ES-I3 (cell line): ENCODE results near the gene TRIM2.

ENCODE experiments used
- H3K36me3 ChIP-seq: 2 replicates; pipeline ENCODE4 v1.6.1; 2013; ENCODE audit warnings: mild to moderate bottlenecking, low read length, control low read depth, moderate library complexity; ENCODE audit not compliant: insufficient read depth
- H3K4me1 ChIP-seq: 2 replicates; pipeline ENCODE4 v1.6.1; 2013; ENCODE audit warnings: mild to moderate bottlenecking, control low read depth, low read length; ENCODE audit not compliant: insufficient read depth
- H3K9ac ChIP-seq: 2 replicates; pipeline ENCODE4 v1.6.1; 2013; ENCODE audit warnings: low read depth, mild to moderate bottlenecking, low read length, moderate library complexity
- H3K9me3 ChIP-seq: 2 replicates; pipeline ENCODE4 v1.6.1; 2013; ENCODE audit warnings: mild to moderate bottlenecking, low read length, moderate library complexity; ENCODE audit not compliant: control insufficient read depth, insufficient read depth

TRIM2 gene

DNA sequence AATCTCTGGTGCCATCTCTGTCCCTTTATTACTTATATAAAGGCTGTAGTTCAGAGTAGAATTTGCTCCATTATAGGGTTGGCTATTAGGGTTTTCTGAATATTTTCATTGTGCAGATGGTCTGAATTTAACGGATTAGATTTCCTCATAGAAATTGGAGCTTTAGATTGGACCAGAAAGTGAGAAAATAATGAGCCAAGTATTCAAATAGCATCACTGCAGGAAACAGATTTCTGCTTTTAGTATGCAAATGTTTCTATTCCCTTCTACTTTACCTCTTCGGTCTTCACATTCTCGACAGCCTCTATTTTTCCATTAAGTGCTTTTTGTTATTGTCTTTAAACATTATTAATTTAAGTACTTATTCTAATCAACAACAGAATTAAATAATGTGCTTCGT is 55.4 kb downstream of the TRIM2 start:
- H3K4me1 ChIP-seq, result peaks cover 32% of the 10 kb centered on the region; the same call in 1 of the 2 replicates
- H3K9me3 ChIP-seq, result no peaks in the 10 kb centered on the region
- H3K36me3 ChIP-seq, result no peaks in the 10 kb centered on the region
- H3K9ac ChIP-seq, result no peak overlapping the region

GRCh38 chr4:153260132-153260531 is 55.9 kb downstream of the TRIM2 start:
- H3K9ac ChIP-seq, result no peak overlapping the region
- no peaks in the 10 kb centered on the region for H3K9me3 ChIP-seq
- H3K4me1 ChIP-seq, result peaks cover 32% of the 10 kb centered on the region; the same call in 1 of the 2 replicates
- H3K36me3 ChIP-seq, result no peaks in the 10 kb centered on the region

DNA sequence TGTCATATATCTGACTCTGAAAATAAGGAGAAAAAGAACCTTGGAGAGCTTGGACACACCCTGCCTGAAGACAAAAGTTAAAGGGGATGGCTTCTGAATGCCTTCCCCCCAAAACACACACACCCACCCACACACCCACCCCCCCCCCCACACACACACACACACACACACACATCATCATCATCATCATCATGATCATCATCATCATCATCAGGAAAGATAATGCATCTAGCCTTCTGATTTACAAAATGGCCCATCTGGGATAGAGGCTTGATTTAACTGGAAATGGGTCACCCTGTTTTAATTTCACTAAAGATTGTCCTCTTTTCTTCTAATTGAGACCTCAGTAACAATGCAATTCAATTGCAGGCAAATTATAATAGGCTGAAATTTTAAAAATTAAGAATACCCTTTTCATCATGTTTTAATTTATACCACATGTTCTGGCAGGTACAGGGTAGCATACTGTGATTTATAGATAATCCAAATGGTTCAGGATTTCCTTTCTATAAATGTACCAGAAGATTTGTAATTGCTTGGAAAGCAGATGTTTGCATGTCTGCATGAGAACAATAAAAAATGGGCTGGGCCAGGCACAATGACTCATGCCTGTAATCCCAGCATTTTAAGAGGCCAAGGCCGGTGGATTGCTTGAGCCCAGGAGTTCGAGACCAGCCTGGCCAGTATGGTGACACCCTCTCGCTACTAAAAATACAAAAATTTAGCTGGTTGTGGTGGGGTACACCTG is 56.5 kb downstream of the TRIM2 start:
- Histone ChIP-seq H3K36me3 (no peaks in the 10 kb centered on the region), H3K4me1 (peaks cover 29% of the 10 kb centered on the region; the same call in 1 of the 2 replicates), H3K9ac (no peak overlapping the region), H3K9me3 (no peaks in the 10 kb centered on the region)

DNA sequence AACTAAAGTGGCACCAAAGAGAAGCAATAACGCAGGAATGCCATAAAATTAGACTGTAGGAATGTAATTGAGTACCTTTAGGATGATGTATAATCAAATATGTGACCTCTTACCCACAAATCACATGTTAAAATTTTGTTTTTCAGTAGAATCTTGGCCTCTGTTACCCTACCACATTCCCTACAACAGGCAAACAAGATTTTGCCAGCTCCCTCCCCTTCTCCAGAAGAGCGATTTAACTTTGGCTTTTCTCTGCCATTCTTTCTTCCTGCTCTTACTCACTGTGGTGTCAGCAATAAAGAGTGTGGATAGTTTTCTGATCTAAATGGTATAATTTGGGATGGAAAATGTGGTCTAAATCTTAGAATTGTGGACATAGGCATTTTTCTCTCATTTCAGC is 57.2 kb downstream of the TRIM2 start:
- Histone ChIP-seq H3K36me3 (no peaks in the 10 kb centered on the region), H3K9me3 (no peaks in the 10 kb centered on the region), H3K9ac (no peak overlapping the region), H3K4me1 (peaks cover 24% of the 10 kb centered on the region; the same call in 1 of the 2 replicates)

DNA sequence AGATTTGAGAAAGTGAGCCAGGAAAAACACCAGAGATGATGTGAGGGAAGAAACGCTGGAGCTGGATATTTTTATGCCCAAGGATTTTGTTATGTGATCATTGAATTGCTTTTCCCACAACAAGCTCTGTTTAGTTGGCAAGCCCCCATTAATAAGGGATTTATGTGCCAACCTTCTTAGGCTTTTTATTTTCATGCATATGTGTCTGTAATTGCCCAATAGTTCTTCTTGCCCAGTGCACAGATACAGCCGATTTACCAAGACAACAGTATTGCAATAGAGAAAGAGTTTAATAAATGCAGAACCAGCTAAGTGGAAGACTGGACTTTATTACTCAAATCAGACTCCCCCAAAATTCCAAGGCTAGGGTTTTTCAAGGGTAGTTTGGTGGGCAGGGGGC is 57.7 kb downstream of the TRIM2 start:
- Histone ChIP-seq H3K36me3 (no peaks in the 10 kb centered on the region), H3K9me3 (no peaks in the 10 kb centered on the region), H3K9ac (no peak overlapping the region)

GRCh38 chr4:153265306-153266047 is 61.2 kb downstream of the TRIM2 start:
- Histone ChIP-seq H3K9me3 (no peaks in the 10 kb centered on the region), H3K4me1 (peaks cover 30% of the 10 kb centered on the region), H3K36me3 (no peaks in the 10 kb centered on the region), H3K9ac (no peak overlapping the region)

More for the DNA sequence above, 57.7 kb downstream of the TRIM2 start:
- peaks cover 24% of the 10 kb centered on the region; the same call in 1 of the 2 replicates for H3K4me1 ChIP-seq

GRCh38 chr4:153266988-153267387 is 62.7 kb downstream of the TRIM2 start:
- Histone ChIP-seq H3K9me3 (no peaks in the 10 kb centered on the region), H3K9ac (no peak overlapping the region), H3K36me3 (no peaks in the 10 kb centered on the region), H3K4me1 (peaks cover 19% of the 10 kb centered on the region)

- no peak overlapping the region for H3K9ac ChIP-seq
- no peaks in the 10 kb centered on the region for H3K36me3 ChIP-seq
- no peaks in the 10 kb centered on the region for H3K9me3 ChIP-seq
- peaks cover 19% of the 10 kb centered on the region for H3K4me1 ChIP-seq
Measured at GRCh38 chr4:153267890-153268289, 63.6 kb downstream of the TRIM2 start.

DNA sequence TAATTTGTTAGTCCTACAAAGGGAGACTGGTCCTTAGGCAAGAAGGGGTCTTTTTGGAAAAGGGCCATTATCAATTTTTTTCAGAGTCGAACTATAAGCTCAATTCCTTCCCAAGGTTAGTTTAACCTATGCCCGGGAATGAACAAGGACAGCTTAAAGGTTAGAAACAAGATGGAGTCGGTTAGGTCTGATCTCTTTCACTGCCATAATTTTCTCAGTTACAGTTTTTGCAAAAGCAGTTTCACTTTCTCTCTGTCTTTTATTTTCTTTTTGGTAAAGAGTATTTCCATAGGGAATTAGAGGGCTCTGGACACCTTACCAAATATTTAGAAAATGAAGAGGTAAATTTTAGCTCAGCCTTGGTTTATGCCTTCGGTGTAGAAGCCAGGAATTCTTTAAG is 64.1 kb downstream of the TRIM2 start:
- no peaks in the 10 kb centered on the region for H3K36me3 ChIP-seq
- no peaks in the 10 kb centered on the region for H3K9me3 ChIP-seq
- H3K9ac ChIP-seq, result no peak overlapping the region
- peaks cover 19% of the 10 kb centered on the region for H3K4me1 ChIP-seq

- Histone ChIP-seq H3K9me3 (no peaks in the 10 kb centered on the region), H3K36me3 (no peaks in the 10 kb centered on the region), H3K9ac (no peak overlapping the region), H3K4me1 (peaks cover 22% of the 10 kb centered on the region)
Measured at GRCh38 chr4:153269218-153269990, 65.2 kb downstream of the TRIM2 start.

DNA sequence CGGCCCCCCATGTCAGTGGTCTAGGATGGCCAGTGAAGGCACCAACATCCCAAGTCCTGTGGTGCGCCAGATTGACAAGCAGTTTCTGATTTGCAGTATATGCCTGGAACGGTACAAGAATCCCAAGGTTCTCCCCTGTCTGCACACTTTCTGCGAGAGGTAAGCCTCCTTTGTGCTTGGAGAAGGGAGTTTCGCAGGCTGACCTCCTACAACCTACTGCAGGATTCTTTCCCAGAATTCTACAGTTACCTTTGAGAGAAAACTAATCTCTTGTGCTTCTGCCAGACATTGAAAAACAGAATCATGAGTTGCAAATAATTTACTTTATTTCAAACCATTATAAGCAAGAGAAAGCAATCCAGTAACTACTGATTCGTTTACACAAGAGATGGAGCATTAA is 66.1 kb downstream of the TRIM2 start:
- no peak overlapping the region for H3K9ac ChIP-seq
- no peaks in the 10 kb centered on the region for H3K36me3 ChIP-seq
- peaks cover 24% of the 10 kb centered on the region for H3K4me1 ChIP-seq
- no peaks in the 10 kb centered on the region for H3K9me3 ChIP-seq

- Histone ChIP-seq H3K9ac (no peak overlapping the region), H3K36me3 (no peaks in the 10 kb centered on the region; the same call in 1 of the 2 replicates), H3K9me3 (no peaks in the 10 kb centered on the region), H3K4me1 (peaks cover 25% of the 10 kb centered on the region)
Measured at GRCh38 chr4:153271820-153272219, 67.6 kb downstream of the TRIM2 start.

GRCh38 chr4:153273751-153274150 is 69.5 kb downstream of the TRIM2 start:
- Histone ChIP-seq H3K4me1 (peaks cover 19% of the 10 kb centered on the region), H3K9me3 (no peaks in the 10 kb centered on the region), H3K9ac (no peak overlapping the region), H3K36me3 (no peaks in the 10 kb centered on the region; the same call in 1 of the 2 replicates)

DNA sequence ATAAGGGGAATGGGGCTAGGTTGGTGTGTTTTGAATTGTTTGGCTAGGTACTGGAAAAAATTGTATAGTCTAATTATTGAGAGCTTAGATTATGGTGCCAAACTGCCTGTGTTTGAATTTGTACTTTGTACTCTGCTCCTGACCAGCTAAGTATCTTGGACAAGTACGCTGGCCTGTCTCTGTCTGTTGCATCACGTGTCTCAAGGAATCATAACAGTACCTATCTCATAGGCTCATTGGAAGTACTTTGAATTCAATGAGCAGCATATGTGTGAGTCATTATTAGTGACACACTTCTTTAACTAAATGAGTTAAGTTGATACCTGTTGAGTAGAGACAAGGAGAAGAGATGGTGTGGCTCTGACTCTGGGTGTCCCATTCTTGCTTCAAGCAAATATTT is 70.7 kb downstream of the TRIM2 start:
- Histone ChIP-seq H3K36me3 (no peaks in the 10 kb centered on the region; the same call in 1 of the 2 replicates), H3K9me3 (no peaks in the 10 kb centered on the region), H3K4me1 (peaks cover 11% of the 10 kb centered on the region), H3K9ac (no peak overlapping the region)
